GM10248 (cell line): ENCODE results near the gene NINL.
"Not testable (repeated sequence)": the region's sequence is repeated elsewhere in the genome, so short reads cannot be mapped to it uniquely, and the experiment has no call there.

Source experiments
- CTCF ChIA-PET: fragments of 300-600 bp; sonication (Branson Sonifier 250); formaldehyde crosslinking; extraction: SDS; loops from one replicate; lab custom pipeline; 2021; ENCODE audit warnings: antibody characterized with exemption; lab: Yijun Ruan, JAX
- POLR2A ChIA-PET: fragments of 350-650 bp; sonication (Branson Sonifier 250); formaldehyde crosslinking; extraction: SDS; loops from one replicate; lab custom pipeline; 2020; ENCODE audit warnings: antibody characterized with exemption; lab: Yijun Ruan, JAX
- DNase-seq: peaks from one replicate; pipeline ENCODE4 v3.0.0; 2012; ENCODE audit errors: extremely low spot score
- TF ChIP-seq, protein P1 (sequence below): IDR thresholded peaks from 2 replicates; pipeline ENCODE4 v1.5.1; 2012; ENCODE audit warnings: mild to moderate bottlenecking, low read depth; ENCODE audit errors: extremely low read depth, missing control alignments, control extremely low read depth

The NINL gene

GRCh38 chr20:25509084-25509483, 76.2 kb downstream of the NINL start:
- CTCF ChIA-PET, result interaction anchor here (0.9 kb wide), 1 partner anchor 33 kb away, joined by 3 read pairs; no protein-coding TSS in a partner anchor
- TF ChIP-seq, protein P1, sequence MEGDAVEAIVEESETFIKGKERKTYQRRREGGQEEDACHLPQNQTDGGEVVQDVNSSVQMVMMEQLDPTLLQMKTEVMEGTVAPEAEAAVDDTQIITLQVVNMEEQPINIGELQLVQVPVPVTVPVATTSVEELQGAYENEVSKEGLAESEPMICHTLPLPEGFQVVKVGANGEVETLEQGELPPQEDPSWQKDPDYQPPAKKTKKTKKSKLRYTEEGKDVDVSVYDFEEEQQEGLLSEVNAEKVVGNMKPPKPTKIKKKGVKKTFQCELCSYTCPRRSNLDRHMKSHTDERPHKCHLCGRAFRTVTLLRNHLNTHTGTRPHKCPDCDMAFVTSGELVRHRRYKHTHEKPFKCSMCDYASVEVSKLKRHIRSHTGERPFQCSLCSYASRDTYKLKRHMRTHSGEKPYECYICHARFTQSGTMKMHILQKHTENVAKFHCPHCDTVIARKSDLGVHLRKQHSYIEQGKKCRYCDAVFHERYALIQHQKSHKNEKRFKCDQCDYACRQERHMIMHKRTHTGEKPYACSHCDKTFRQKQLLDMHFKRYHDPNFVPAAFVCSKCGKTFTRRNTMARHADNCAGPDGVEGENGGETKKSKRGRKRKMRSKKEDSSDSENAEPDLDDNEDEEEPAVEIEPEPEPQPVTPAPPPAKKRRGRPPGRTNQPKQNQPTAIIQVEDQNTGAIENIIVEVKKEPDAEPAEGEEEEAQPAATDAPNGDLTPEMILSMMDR, result no peak
- POLR2A ChIA-PET, result no interaction called here
- no peak for DNase-seq

- CTCF ChIA-PET, result no interaction called here
- no peak for DNase-seq
- POLR2A ChIA-PET, result no interaction called here
- TF ChIP-seq, protein P1, result no peak
Observed at GRCh38 chr20:25508083-25508770, 77.1 kb downstream of the NINL start.

DNA sequence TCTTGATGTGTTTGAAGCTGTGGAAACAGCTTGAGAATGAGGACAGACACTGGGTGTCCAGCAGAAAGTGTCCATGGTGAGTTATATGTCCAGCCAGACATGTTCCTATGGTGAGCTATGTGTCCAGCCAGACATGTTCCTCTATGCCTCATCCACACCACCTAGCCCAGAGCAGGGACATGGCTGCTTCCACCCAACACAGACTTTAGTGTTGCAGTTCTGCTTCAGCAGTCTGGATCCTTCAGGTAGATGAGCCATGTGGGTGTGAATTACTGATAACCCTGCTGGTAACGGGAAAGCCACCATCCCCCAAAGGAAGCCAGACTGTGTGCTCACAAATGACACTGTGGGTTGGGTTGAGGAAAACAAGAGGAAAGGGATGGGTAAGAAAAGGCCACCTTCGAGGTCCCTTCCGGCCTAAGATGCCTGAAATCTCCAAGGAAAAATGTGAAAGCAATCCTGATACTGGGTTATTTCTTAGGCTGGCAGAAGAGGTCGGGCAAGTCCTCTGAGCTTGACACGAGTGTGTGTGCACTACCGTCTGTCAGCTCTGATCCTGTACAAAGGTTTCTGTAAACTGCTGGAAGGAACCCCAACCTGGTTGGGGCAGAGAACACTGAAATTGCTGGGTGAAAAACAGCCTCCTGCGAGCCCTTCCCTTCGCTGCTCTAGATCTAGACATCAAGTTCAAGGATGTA, 77.8 kb downstream of the NINL start:
- ChIA-PET POLR2A (no interaction called here), CTCF (no interaction called here)
- TF ChIP-seq, protein P1, result no peak
- DNase-seq, result no peak

GRCh38 chr20:25504366-25505135, 80.8 kb downstream of the NINL start:
- POLR2A ChIA-PET, result no interaction called here
- TF ChIP-seq, protein P1, result no peak
- CTCF ChIA-PET, result no interaction called here
- no peak for DNase-seq

DNA sequence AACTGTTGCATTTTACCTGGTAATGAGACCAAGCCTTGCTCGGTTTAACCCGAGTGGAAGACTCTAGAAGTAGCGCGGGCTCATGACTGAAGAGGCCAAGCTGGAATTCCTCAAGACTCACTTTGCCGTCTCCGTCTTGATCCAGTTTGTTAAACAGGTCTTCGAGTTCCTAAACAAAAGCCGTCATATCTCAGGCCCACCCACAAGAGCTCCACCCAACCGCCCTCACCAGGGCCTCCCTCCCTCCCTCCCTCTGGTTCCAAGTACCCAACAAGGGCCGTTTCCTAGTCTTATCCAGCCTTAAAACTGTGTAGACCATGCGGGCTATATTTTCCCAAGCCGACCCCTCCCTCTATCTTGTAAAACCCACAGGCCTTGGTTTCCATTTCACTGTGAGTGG, 81.4 kb downstream of the NINL start:
- TF ChIP-seq, protein P1, result no peak
- DNase-seq, result no peak
- ChIA-PET CTCF (no interaction called here), POLR2A (no interaction called here)

DNA sequence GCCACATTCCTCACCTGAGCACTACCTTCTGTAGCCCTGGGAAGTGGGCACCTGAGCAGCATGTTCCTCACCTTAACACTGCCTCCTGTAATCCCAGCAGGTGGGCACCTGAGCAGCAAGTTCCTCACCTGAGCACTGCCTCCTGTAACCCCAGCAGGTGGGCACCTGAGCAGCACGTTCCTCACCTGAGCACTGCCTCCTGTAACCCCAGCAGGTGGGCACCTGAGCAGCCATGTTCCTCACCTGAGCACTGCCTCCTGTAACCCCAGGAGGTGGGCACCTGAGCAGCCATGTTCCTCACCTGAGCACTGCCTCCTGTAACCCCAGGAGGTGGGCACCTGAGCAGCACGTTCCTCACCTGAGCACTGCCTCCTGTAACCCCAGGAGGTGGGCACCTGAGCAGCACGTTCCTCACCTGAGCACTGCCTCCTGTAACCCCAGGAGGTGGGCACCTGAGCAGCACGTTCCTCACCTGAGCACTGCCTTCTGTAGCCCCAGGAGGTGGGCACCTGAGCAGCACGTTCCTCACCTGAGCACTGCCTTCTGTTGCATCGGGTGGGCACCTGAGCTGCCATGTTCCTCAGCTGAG, 82.2 kb downstream of the NINL start:
- CTCF ChIA-PET, POLR2A ChIA-PET, DNase-seq: not testable (repeated sequence)
